ENCODE results near the gene TIMM9.
"Not testable (repeated sequence)": the region's sequence is repeated elsewhere in the genome, so short reads cannot be mapped to it uniquely, and the experiment has no call there.

TIMM9 gene

DNA sequence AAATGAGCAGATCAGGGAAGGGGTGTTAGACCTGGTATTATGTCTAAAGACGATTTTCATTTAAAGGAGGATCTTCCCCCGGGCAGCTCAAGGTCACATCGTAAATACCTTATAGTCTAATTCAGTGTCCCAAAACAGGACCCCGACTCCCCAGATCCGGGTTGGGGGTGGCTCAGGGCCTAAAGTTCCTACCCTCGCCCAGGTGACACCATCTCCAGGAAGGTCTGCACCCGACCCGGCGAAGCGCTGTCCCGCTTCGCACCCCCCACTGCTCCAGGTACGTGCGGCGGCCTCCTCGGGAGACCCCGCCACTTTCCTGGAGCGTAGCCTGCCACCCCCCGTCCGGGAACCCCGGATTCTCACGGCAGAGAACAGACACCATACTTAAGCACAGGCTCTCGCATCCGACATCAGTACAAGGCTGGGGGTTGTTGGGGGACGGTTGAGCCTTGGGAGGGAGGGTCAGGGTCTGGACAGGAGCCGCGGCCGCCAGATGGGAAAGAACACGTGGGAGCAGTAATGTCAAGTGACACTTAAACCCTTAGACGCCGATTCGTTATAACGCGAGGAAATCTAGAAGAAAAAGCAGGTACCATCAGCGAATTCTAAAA, 556 bp downstream of the TIMM9 start:
- H3K9ac ChIP-seq: peak overlapping the region; percentile 74
- H3K27ac ChIP-seq: peak overlapping the region; percentile 90
- H3K4me2 ChIP-seq (ENCODE audit: low read length): peak overlapping the region; percentile 99
- H3K4me1 ChIP-seq: peaks cover 4% of the 10 kb centered on the region
- H3K27me3 ChIP-seq (ENCODE audit: control insufficient read depth, insufficient read depth, low read length): no peaks in the 10 kb centered on the region
- no peaks in the 10 kb centered on the region for H3K9me3 ChIP-seq (ENCODE audit: control insufficient read depth, low read length)
- H2AFZ ChIP-seq: peak overlapping the region; percentile 94
- H3K79me2 ChIP-seq: peaks cover 6% of the 10 kb centered on the region
- TF ChIP-seq, protein P1, sequence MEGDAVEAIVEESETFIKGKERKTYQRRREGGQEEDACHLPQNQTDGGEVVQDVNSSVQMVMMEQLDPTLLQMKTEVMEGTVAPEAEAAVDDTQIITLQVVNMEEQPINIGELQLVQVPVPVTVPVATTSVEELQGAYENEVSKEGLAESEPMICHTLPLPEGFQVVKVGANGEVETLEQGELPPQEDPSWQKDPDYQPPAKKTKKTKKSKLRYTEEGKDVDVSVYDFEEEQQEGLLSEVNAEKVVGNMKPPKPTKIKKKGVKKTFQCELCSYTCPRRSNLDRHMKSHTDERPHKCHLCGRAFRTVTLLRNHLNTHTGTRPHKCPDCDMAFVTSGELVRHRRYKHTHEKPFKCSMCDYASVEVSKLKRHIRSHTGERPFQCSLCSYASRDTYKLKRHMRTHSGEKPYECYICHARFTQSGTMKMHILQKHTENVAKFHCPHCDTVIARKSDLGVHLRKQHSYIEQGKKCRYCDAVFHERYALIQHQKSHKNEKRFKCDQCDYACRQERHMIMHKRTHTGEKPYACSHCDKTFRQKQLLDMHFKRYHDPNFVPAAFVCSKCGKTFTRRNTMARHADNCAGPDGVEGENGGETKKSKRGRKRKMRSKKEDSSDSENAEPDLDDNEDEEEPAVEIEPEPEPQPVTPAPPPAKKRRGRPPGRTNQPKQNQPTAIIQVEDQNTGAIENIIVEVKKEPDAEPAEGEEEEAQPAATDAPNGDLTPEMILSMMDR (IDR thresholded peaks at IDR 0.05): no peak
- H3K4me3 ChIP-seq (ENCODE audit: low read depth, low read length): peak overlapping the region; percentile 98
- H3K36me3 ChIP-seq (ENCODE audit: control insufficient read depth, insufficient read depth, low read length): no peaks in the 10 kb centered on the region

DNA sequence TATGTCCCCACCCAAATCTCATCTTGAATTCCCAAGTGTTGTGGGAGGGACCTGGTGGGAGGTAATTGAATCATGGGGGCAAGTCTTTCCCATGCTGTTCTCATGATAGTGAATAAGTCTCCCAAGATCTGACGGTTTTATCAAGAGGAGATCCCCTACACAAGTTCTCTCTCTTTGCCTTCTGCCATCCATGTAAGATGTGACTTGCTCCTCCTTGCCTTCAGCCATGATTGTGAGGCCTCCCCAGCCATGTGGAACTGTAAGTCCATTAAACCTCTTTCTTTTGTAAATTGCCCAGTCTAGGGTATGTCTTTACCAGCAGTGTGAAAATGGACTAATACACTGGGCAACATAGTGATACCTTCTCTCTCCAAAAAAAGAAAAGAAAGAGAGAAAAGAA, 10.4 kb downstream of the TIMM9 start:
- not testable (repeated sequence) for H3K79me2 ChIP-seq; H3K9me3 ChIP-seq (ENCODE audit: control insufficient read depth, low read length); H3K4me1 ChIP-seq; H3K9ac ChIP-seq; H3K27me3 ChIP-seq (ENCODE audit: control insufficient read depth, insufficient read depth, low read length); H3K36me3 ChIP-seq (ENCODE audit: control insufficient read depth, insufficient read depth, low read length); H3K27ac ChIP-seq; H3K4me2 ChIP-seq (ENCODE audit: low read length); H2AFZ ChIP-seq; H3K4me3 ChIP-seq (ENCODE audit: low read depth, low read length)

DNA sequence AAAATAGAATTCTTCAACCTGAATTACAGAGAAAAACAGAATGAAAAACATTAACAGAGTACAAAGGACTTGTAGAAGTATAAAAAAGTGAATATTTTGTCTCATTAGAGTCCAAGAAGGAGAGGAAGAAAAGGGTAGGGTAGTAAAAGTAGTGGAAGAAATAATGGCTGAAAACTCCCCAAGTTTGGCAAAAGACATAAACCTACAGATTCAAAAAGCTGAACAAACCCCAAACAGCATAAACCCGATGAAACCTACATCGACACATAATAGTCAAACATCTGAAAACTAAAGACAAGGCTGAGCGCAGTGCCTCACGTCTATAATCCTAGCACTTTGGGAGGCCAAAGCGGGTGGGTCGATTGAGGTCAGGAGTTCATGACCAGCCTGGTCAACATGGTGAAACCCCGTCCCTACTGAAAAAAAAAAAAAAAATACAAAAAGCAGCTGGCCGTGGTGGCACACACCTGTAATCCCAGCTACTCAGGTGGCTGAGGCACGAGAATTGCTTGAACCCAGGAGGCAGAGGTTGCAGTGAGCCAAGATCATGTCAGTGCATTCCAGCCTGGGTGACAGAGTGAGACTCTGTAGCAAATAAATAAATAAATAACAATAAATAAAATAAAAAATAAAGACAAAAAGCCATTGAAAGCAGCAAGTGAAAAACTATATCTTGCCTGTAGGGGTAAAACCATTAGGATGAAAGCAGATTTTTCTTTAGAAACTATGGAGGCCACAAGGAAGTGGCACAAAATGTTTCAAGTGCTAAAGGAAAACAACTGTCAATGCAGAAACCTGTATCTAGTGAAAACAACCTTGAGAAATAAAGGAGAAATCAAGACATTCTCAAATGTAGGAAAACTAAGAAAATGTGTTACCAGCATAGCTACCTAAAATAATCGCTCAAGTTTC, 11.4 kb downstream of the TIMM9 start:
- TF ChIP-seq, protein P1 (IDR thresholded peaks at IDR 0.05): no peak
- Histone ChIP-seq H3K27me3 (ENCODE audit: control insufficient read depth, insufficient read depth, low read length) (no peaks in the 10 kb centered on the region), H3K4me3 (ENCODE audit: low read depth, low read length) (no peak overlapping the region), H3K4me1 (no peaks in the 10 kb centered on the region), H3K79me2 (peaks cover 3% of the 10 kb centered on the region), H3K9ac (no peak overlapping the region), H3K27ac (no peak overlapping the region), H3K36me3 (ENCODE audit: control insufficient read depth, insufficient read depth, low read length) (no peaks in the 10 kb centered on the region), H3K4me2 (ENCODE audit: low read length) (no peak overlapping the region), H2AFZ (no peak overlapping the region), H3K9me3 (ENCODE audit: control insufficient read depth, low read length) (no peaks in the 10 kb centered on the region)

DNA sequence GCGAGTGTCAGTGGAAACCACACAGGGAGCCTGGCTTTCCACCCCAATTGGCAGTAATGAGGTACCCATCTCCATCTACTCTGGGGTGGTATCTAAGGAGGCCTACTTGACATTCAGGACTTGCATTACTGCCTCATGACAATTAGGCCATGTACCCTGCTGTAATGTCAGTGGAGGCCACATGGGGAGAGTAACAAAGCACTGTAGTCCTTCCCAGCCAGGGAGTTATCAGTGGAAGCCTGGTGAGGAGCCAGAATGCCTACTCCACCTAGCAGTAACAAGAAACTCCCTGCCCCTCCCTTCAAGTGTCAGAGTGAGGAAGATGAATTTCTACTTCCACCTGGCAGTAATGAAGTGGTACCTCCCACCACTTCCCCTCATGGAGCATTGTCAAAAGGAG, 12.5 kb downstream of the TIMM9 start:
- no peak overlapping the region for H2AFZ ChIP-seq
- TF ChIP-seq, protein P1 (IDR thresholded peaks at IDR 0.05): no peak
- H3K4me3 ChIP-seq (ENCODE audit: low read depth, low read length): no peak overlapping the region
- peaks cover 3% of the 10 kb centered on the region for H3K79me2 ChIP-seq
- no peaks in the 10 kb centered on the region for H3K36me3 ChIP-seq (ENCODE audit: control insufficient read depth, insufficient read depth, low read length)
- H3K4me1 ChIP-seq: no peaks in the 10 kb centered on the region
- H3K9ac ChIP-seq: no peak overlapping the region
- H3K4me2 ChIP-seq (ENCODE audit: low read length): no peak overlapping the region
- no peaks in the 10 kb centered on the region for H3K27me3 ChIP-seq (ENCODE audit: control insufficient read depth, insufficient read depth, low read length)
- no peaks in the 10 kb centered on the region for H3K9me3 ChIP-seq (ENCODE audit: control insufficient read depth, low read length)
- H3K27ac ChIP-seq: no peak overlapping the region

DNA sequence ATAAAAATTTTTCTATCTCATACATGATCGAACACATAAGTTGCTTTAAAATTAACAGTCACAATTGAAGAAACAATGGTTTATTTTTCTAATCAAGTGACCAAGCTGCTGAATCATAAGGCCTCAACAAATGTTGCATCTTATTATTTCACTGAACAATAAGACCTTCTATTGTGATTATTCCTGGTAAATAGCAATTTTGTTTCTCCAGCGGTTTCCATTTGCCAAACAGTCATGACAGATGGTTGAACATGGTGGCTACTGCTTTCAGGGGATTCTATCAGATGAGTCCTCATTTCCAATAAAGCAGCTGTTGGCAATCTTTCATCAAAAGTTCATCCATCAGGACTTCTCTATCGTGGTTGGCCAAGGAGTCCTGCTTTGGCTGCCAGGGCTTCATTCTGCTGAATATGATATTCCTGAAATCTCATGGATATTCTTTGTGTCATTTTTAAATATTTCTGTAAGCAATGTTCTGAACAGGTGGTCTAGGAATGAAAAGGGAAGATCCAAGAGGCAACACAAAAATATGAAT, 18.6 kb downstream of the TIMM9 start:
- H3K79me2 ChIP-seq: peaks cover 3% of the 10 kb centered on the region
- no peaks in the 10 kb centered on the region for H3K9me3 ChIP-seq (ENCODE audit: control insufficient read depth, low read length)
- no peak overlapping the region for H3K4me3 ChIP-seq (ENCODE audit: low read depth, low read length)
- no peaks in the 10 kb centered on the region for H3K36me3 ChIP-seq (ENCODE audit: control insufficient read depth, insufficient read depth, low read length)
- H3K27ac ChIP-seq: no peak overlapping the region
- no peaks in the 10 kb centered on the region for H3K27me3 ChIP-seq (ENCODE audit: control insufficient read depth, insufficient read depth, low read length)
- TF ChIP-seq, protein P1 (IDR thresholded peaks at IDR 0.05): no peak
- no peaks in the 10 kb centered on the region for H3K4me1 ChIP-seq
- no peak overlapping the region for H3K9ac ChIP-seq
- no peak overlapping the region for H3K4me2 ChIP-seq (ENCODE audit: low read length)
- H2AFZ ChIP-seq: no peak overlapping the region
